Kidney (tissue), 14 donors: ENCODE measurements around the gene NBEAL2. TPM values are rescaled to one million over a fixed set of nuclear protein-coding genes. Genes with fewer than 3 reads are reported as not detected.
"Not testable (repeated sequence)": the region's sequence is repeated elsewhere in the genome, so short reads cannot be mapped to it uniquely, and the experiment has no call there.

Experiments used
- DNase-seq, 5 donors: peaks; one replicate each; pipeline ENCODE4 v3.0.0-alpha.2; 2013 to 2020
- FAIRE-seq: peaks from 2 replicates; lab custom pipeline; 2012; peaks lifted over from hg19 to GRCh38; lab: Jason Lieb, UNC
- H3K27ac ChIP-seq, 2 donors: one replicate each; pipeline ENCODE4 v1.7.0; 2013; ENCODE audit warnings: low read depth in 2 of 2, low read length in 2 of 2, inconsistent platforms in 1 of 2
- H3K27me3 ChIP-seq: one replicate; pipeline ENCODE4 v1.7.1; 2013; ENCODE audit warnings: low read length, inconsistent platforms; ENCODE audit not compliant: control insufficient read depth, insufficient read depth
- H3K36me3 ChIP-seq, 3 donors: one replicate each; pipeline versions ENCODE4 v1.7.0 to v1.7.1; 2013; ENCODE audit warnings: low read length in 3 of 3, control low read depth in 1 of 3, inconsistent platforms in 1 of 3; ENCODE audit not compliant: insufficient read depth in 3 of 3, control insufficient read depth in 2 of 3
- H3K4me1 ChIP-seq, 3 donors: one replicate each; pipeline versions ENCODE4 v1.7.0 to v1.7.1; 2013; ENCODE audit warnings: low read length in 3 of 3, inconsistent platforms in 1 of 3, low read depth in 1 of 3; ENCODE audit not compliant: control insufficient read depth in 2 of 3, insufficient read depth in 2 of 3
- H3K4me3 ChIP-seq, 3 donors: one replicate each; pipeline versions ENCODE4 v1.7.0 to v1.8.1; 2013; ENCODE audit warnings: low read length in 3 of 3, control low read depth in 1 of 3, inconsistent platforms in 1 of 3
- H3K9ac ChIP-seq, 3 donors: one replicate each; pipeline versions ENCODE4 v1.7.0 to v1.7.1; 2013; ENCODE audit warnings: low read length in 3 of 3, control low read depth in 1 of 3, inconsistent platforms in 1 of 3
- H3K9me3 ChIP-seq, 3 donors: one replicate each; pipeline versions ENCODE4 v1.7.0 to v1.7.1; 2013; ENCODE audit warnings: low read length in 3 of 3, control low read depth in 1 of 3, inconsistent platforms in 1 of 3; ENCODE audit not compliant: control insufficient read depth in 2 of 3, insufficient read depth in 1 of 3
- CTCF ChIP-seq: IDR thresholded peaks from 3 replicates; pipeline ENCODE4 v1.5.1; 2012; ENCODE audit warnings: mild to moderate bottlenecking, moderate library complexity, borderline replicate concordance; ENCODE audit not compliant: insufficient read depth; ENCODE audit errors: extremely low read depth
- intact Hi-C: fragments of 100-400 bp; cut with DNase I; formaldehyde crosslinking; loops from one replicate; pipeline ENCODE4 v1.11.1; 2022
- polyA plus RNA-seq: library from polyadenylated mRNA; stranded (reverse); fragments of 350-450 nt; fragmentation: Illumina TruSeq; extraction: RNeasy Lipid Tissue Mini Kit (QIAGEN cat#74804); gene quantifications from one replicate; pipeline ENCODE4 v1.2.3, GENCODE V29; 2014; ENCODE audit warnings: low read depth, low replicate concordance; ENCODE audit not compliant: insufficient read depth
- total RNA-seq: library from RNA; stranded (reverse); fragmentation: NEBNext Ultra II Directional; extraction: Animal tissue kit (Norgen Biotek cat#: 25700); gene quantifications from one replicate; pipeline ENCODE4 v1.2.1, GENCODE V29; 2021
- donor health status: control.
- donor health status: control.
- donor health status: control.
- donor health status: control.
- donor health status: control.
- donor health status: DM: yes; HTN: yes; CAD: no.
- donor health status: Normal renal cell carcinoma (clear cell type).

Gene NBEAL2
- total and polyA plus RNA-seq, 2 donors from 2014 or later: 25.7 to 82.8 TPM

- no peak for TF ChIP-seq CTCF
- Histone ChIP-seq H3K36me3 (peaks cover 0 to 4% (median 3%) of the 10 kb centered on the region in 3 donors), H3K27me3 (no peaks in the 10 kb centered on the region), H3K9me3 (no peaks in the 10 kb centered on the region), H3K4me3 (no peak overlapping the region), H3K9ac (no peak overlapping the region), H3K27ac (no peak overlapping the region), H3K4me1 (peaks cover 0 to 3% (median 2%) of the 10 kb centered on the region in 3 donors)
- no peak for FAIRE-seq
- intact Hi-C loops: no loop called here
- no peak for DNase-seq
Observed at GRCh38 chr3:47028146-47028545, 48.7 kb downstream of the NBEAL2 start.

GRCh38 chr3:47028667-47029066, 49.2 kb downstream of the NBEAL2 start:
- Histone ChIP-seq H3K27ac (no peak overlapping the region), H3K9me3 (no peaks in the 10 kb centered on the region), H3K4me3 (no peak overlapping the region), H3K36me3 (peaks cover 0 to 4% (median 4%) of the 10 kb centered on the region in 3 donors), H3K4me1 (peaks cover 0 to 3% (median 2%) of the 10 kb centered on the region in 3 donors), H3K27me3 (no peaks in the 10 kb centered on the region), H3K9ac (no peak overlapping the region)
- TF ChIP-seq CTCF: no peak
- FAIRE-seq (no peak), DNase-seq (no peak)
- intact Hi-C loops: no loop called here

- H3K36me3 ChIP-seq: peaks cover 2 to 23% (median 4%) of the 10 kb centered on the region in 3 donors
- H3K27me3 ChIP-seq, H3K9ac ChIP-seq, intact Hi-C loops, H3K27ac ChIP-seq, DNase-seq, H3K4me1 ChIP-seq, FAIRE-seq, H3K9me3 ChIP-seq, H3K4me3 ChIP-seq: not testable (repeated sequence)
Observed at GRCh38 chr3:47031041-47031440, 51.6 kb downstream of the NBEAL2 start.

GRCh38 chr3:47034868-47035489, 55.5 kb downstream of the NBEAL2 start:
- Histone ChIP-seq H3K4me1 (peaks cover 0 to 4% (median 0%) of the 10 kb centered on the region in 3 donors), H3K9ac (no peak overlapping the region), H3K27ac (no peak overlapping the region), H3K4me3 (no peak overlapping the region), H3K36me3 (peaks cover 8 to 37% (median 9%) of the 10 kb centered on the region in 3 donors), H3K27me3 (no peaks in the 10 kb centered on the region), H3K9me3 (no peaks in the 10 kb centered on the region)
- intact Hi-C loops: no loop called here
- TF ChIP-seq CTCF: no peak
- DNase-seq (no peak), FAIRE-seq (no peak)
